K562 (cell line): ENCODE measurements around the gene RAE1. TPM values are rescaled to one million over a fixed set of nuclear protein-coding genes. Genes with fewer than 3 reads are reported as not detected.

Source experiments
- BDP1 ChIP-seq: IDR thresholded peaks from 3 replicates; pipeline ENCODE4 v1.6.1; 2011; ENCODE audit not compliant: insufficient read length, insufficient read depth
- DPF2 ChIP-seq: fragments of 450-650 bp; IDR thresholded peaks from 2 replicates; pipeline ENCODE4 v1.6.1; 2016
- EP400 ChIP-seq: fragments of 450-650 bp; IDR thresholded peaks from 2 replicates; pipeline ENCODE4 v1.6.1; 2017; ENCODE audit warnings: antibody characterized with exemption, mild to moderate bottlenecking, moderate library complexity
- FOS ChIP-seq: IDR thresholded peaks from 3 replicates; pipeline ENCODE4 v1.6.1; 2011; ENCODE audit not compliant: insufficient read length; ENCODE audit errors: extremely low read depth
- KDM1A ChIP-seq, 2 experiments: fragments of 450-650 bp; IDR thresholded peaks; 2 replicates each; pipeline ENCODE4 v1.6.1; 2016; ENCODE audit warnings: mild to moderate bottlenecking in 2 of 2
- MEF2D ChIP-seq: conservative IDR thresholded peaks from 2 replicates; pipeline ENCODE4 v1.6.1; 2016; ENCODE audit warnings: low read depth, missing genetic modification characterization, missing compliant biosample characterization
- PRPF4 ChIP-seq: fragments of 200-400 bp; formaldehyde crosslinking; IDR thresholded peaks from one replicate; pipeline ENCODE4 v1.6.1; 2017; ENCODE audit warnings: low read length, low read depth, mild to moderate bottlenecking; ENCODE audit not compliant: insufficient read depth, poor library complexity, severe bottlenecking
- RAD21 ChIP-seq, 2 experiments: fragments of 250-450 bp in 1 of 2; fragments of 450-650 bp in 1 of 2; sonication (Bioruptor Pico) in 1 of 2; formaldehyde crosslinking in 1 of 2; IDR thresholded peaks in 1 of 2; conservative IDR thresholded peaks in 1 of 2; 2 replicates each; pipeline versions ENCODE4 v1.4.0 to v1.8.0; 2020 to 2022; ENCODE audit warnings: mild to moderate bottlenecking in 2 of 2, moderate library complexity in 1 of 2
- RBFOX2 ChIP-seq: fragments of 200-400 bp; formaldehyde crosslinking; IDR thresholded peaks from 2 replicates; pipeline ENCODE4 v1.6.1; 2017; ENCODE audit warnings: low read depth, mild to moderate bottlenecking, low read length, moderate library complexity
- RNF2 ChIP-seq: sonication (generic); IDR thresholded peaks from 2 replicates; pipeline ENCODE4 v1.6.1; 2016
- SP1 ChIP-seq: sonication (generic); formaldehyde crosslinking; IDR thresholded peaks from 2 replicates; pipeline ENCODE4 v1.8.1; 2022; ENCODE audit warnings: mild to moderate bottlenecking, missing genetic modification reagents
- TAL1 ChIP-seq: fragments of 450-650 bp; IDR thresholded peaks from 2 replicates; pipeline ENCODE4 v1.6.1; 2016; ENCODE audit warnings: mild to moderate bottlenecking
- ZNF23 ChIP-seq: fragments of 250-450 bp; sonication (Bioruptor Pico); IDR thresholded peaks from 2 replicates; pipeline ENCODE4 v1.4.0; 2020; ENCODE audit warnings: mild to moderate bottlenecking
- ZNF274 ChIP-seq: IDR thresholded peaks from 2 replicates; pipeline ENCODE4 v1.6.1; 2011; ENCODE audit warnings: low read depth, mild to moderate bottlenecking, low read length, moderate library complexity, borderline replicate concordance
- ZNF354B ChIP-seq: fragments of 250-450 bp; sonication (Bioruptor Pico); IDR thresholded peaks from 2 replicates; pipeline ENCODE4 v1.4.0; 2020
- ZNF592 ChIP-seq: fragments of 450-650 bp; IDR thresholded peaks from 2 replicates; pipeline ENCODE4 v1.6.1; 2017; ENCODE audit warnings: antibody characterized with exemption, mild to moderate bottlenecking
- polyA plus RNA-seq, 8 experiments: library from polyadenylated mRNA; depleted of rRNA in 4 of 8; stranded (reverse) in 5 of 8; unstranded in 3 of 8; fragments of >200 nt; fragmentation: Nextera tagmentation in 2 of 8; fragmentation: Illumina TruSeq in 1 of 8; extraction: Ambion mirVana in 2 of 8; extraction: Trizol in 1 of 8; gene quantifications; 2 replicates each; pipeline versions ENCODE4 v1.2.1 to v1.2.3, GENCODE V29; 2011 to 2014; ENCODE audit warnings: inconsistent platforms in 1 of 8, missing spikeins in 1 of 8
- total RNA-seq, 7 experiments: library from RNA; depleted of rRNA in 6 of 7; stranded (reverse); fragments of >200 nt in 6 of 7; fragmentation: Illumina TruSeq in 2 of 7; extraction: Trizol in 2 of 7; gene quantifications; 2 replicates each; pipeline versions ENCODE4 v1.2.1 to v1.2.3, GENCODE V29; 2011 to 2021; ENCODE audit warnings: low replicate concordance in 1 of 7
- TF ChIP-seq, protein P1 (sequence below): fragments of 200-400 bp; formaldehyde crosslinking; IDR thresholded peaks from 2 replicates; pipeline ENCODE4 v1.6.1; 2017; ENCODE audit warnings: mild to moderate bottlenecking, low read depth, low read length, moderate library complexity

The RAE1 gene
- total and polyA plus RNA-seq, 9 of the 15 experiments (the other 6 are each of a cell fraction or from before 2014, with no cell fraction given) = 33.7 to 248 (median 77.7) TPM

DNA sequence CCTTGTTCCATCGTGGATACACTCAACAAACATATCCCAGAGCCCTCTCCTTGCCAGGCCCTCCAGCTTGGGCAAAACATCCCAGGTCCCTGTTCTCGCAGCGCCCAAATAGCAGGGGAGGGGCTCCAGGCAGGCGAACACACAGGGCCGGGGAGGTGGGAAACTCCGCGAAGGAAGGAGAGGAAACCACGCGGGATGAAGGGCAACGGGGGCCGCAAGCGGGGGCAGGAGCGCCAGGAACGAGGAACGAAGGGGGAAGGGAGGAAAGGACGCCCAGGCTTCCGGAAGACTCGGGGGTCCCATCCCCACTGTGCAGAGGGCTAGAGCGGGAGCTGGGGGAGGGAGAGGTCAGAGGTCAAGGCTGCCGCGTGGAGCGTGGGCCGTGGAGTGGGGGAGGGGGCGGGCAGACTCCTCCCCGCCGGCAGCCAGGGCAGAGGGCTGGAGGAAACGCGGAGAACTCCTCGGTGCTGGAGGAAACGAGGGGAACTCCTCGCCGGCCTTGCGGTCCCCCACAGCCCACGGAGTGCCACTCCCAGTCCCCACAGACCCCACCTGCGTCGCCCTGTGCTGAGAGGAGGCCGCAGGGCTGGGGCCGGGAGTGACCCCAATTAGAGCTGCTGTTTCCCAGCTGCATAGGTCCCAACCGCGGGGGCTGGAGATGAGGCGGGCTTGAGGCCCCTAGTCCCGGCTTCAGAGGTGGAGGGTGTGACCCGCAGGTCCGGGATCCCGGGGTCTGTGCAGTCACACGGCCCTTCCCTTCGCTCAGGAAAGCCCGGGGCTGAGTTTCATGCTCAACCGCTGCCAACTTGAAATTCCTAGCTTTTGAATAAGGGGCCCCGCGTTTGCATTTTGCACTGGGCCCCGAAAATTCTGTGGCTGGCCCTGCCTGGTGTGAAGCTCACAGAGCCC is 38.9 kb downstream of the RAE1 start (continued):
- TF ChIP-seq ZNF274 = no peak
- TF ChIP-seq RAD21 (CRISPR knock-in tag; conservative IDR thresholded peaks at IDR 0.05 in 1 of 2, IDR thresholded peaks at IDR 0.05 in 1 of 2) = no peak
- no peak for TF ChIP-seq TAL1
- no peak for TF ChIP-seq FOS
- no peak for TF ChIP-seq ZNF354B (CRISPR knock-in tag)
- TF ChIP-seq KDM1A (IDR thresholded peaks at IDR 0.05) = peak in 1 of 2 experiments; percentile 85; a peak in 1 of 4 replicates
- peak; percentile 76 for TF ChIP-seq DPF2
- peak; percentile 86 for TF ChIP-seq RBFOX2
- TF ChIP-seq MEF2D (tag) = peak; percentile 61; the same call in 1 of the 2 replicates
- TF ChIP-seq RNF2 = peak; percentile 51
- peak; percentile 29; the same call in 1 of the 2 replicates for TF ChIP-seq SP1 (CRISPR knock-in tag)
- TF ChIP-seq EP400 = peak; percentile 86; the same call in 1 of the 2 replicates
- TF ChIP-seq BDP1 = no peak
- TF ChIP-seq ZNF23 (CRISPR knock-in tag) = no peak
- TF ChIP-seq ZNF592 = peak; percentile 93
- TF ChIP-seq PRPF4 = no peak
- TF ChIP-seq, protein P1, sequence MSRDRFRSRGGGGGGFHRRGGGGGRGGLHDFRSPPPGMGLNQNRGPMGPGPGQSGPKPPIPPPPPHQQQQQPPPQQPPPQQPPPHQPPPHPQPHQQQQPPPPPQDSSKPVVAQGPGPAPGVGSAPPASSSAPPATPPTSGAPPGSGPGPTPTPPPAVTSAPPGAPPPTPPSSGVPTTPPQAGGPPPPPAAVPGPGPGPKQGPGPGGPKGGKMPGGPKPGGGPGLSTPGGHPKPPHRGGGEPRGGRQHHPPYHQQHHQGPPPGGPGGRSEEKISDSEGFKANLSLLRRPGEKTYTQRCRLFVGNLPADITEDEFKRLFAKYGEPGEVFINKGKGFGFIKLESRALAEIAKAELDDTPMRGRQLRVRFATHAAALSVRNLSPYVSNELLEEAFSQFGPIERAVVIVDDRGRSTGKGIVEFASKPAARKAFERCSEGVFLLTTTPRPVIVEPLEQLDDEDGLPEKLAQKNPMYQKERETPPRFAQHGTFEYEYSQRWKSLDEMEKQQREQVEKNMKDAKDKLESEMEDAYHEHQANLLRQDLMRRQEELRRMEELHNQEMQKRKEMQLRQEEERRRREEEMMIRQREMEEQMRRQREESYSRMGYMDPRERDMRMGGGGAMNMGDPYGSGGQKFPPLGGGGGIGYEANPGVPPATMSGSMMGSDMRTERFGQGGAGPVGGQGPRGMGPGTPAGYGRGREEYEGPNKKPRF = no peak
